SH-SY5Y (cell line): ENCODE measurements around the gene PLCH1.

Experiments
- GATA2 ChIP-seq: IDR thresholded peaks from 2 replicates; pipeline ENCODE4 v1.6.1; 2011; ENCODE audit warnings: mild to moderate bottlenecking, low read depth, low read length
- GATA3 ChIP-seq: IDR thresholded peaks from 2 replicates; pipeline ENCODE4 v1.6.1; 2011; ENCODE audit warnings: low read depth, mild to moderate bottlenecking, low read length, moderate library complexity

DNA sequence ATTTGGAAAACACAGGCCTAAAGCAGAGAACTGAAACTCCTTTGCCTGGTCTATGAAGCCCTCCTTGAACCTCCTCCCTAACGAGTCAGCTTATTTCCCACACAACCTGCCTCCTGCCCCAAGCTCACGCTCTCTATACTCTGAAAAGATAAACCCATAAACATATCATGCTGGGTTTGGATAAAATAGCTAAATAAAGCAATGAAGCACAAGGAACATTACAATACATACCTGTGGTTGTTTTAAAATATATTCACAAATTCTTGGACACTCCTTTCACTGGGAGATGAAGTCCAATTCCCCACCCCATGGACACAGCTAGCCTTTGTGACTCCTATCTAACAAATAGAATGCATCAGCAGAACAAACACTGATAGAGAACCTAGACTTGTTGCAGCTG, 98.2 kb downstream of the PLCH1 start:
- TF ChIP-seq GATA3 (no peak), GATA2 (no peak)
